Suprapubic skin (tissue), 3 donors: ENCODE results near the gene AGPAT2.

ENCODE experiments used
- POLR2AphosphoS5 ChIP-seq, 3 donors: sonication (generic); formaldehyde crosslinking; IDR thresholded peaks; one replicate each; pipeline ENCODE4 v1.6.1; 2017; ENCODE audit warnings: antibody characterized with exemption in 3 of 3
- TF ChIP-seq, protein P1 (sequence below), 2 donors: fragments of 200-600 bp in 1 of 2; fragments of 450-650 bp in 1 of 2; sonication (generic) in 1 of 2; IDR thresholded peaks; one replicate each; pipeline ENCODE4 v1.5.1; 2016 to 2019; ENCODE audit warnings: antibody characterized with exemption in 2 of 2, mild to moderate bottlenecking in 1 of 2, moderate library complexity in 1 of 2

DNA sequence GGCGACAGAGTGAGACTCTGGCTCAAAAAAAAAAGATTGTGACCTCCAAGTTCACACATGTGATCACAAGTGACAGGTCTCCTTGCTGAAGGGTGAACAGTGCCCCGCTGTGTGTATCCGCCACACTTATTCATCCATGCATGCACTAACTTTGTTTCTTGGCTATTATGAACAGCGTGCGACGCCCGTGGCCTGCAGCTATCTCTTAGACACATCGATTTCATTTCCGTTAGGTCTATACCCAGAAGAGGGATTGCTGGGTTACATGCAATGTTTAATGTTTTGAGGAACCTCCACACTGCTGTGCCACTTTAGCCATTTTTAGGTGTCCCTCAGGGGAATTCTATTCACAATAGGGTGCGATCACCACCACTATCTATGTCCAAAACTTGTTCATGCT lies 36.6 kb downstream of the AGPAT2 start:
- TF ChIP-seq, protein P1, sequence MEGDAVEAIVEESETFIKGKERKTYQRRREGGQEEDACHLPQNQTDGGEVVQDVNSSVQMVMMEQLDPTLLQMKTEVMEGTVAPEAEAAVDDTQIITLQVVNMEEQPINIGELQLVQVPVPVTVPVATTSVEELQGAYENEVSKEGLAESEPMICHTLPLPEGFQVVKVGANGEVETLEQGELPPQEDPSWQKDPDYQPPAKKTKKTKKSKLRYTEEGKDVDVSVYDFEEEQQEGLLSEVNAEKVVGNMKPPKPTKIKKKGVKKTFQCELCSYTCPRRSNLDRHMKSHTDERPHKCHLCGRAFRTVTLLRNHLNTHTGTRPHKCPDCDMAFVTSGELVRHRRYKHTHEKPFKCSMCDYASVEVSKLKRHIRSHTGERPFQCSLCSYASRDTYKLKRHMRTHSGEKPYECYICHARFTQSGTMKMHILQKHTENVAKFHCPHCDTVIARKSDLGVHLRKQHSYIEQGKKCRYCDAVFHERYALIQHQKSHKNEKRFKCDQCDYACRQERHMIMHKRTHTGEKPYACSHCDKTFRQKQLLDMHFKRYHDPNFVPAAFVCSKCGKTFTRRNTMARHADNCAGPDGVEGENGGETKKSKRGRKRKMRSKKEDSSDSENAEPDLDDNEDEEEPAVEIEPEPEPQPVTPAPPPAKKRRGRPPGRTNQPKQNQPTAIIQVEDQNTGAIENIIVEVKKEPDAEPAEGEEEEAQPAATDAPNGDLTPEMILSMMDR (IDR thresholded peaks at IDR 0.05) = no peak
- no peak for TF ChIP-seq POLR2AphosphoS5 (IDR thresholded peaks at IDR 0.05)
